Esophagus mucosa (tissue), 1 donor: Measurements from ENCODE around the gene PTPN9. TPM values are rescaled to one million over a fixed set of nuclear protein-coding genes. Genes with fewer than 3 reads are reported as not detected.
"Not testable (repeated sequence)": the region's sequence is repeated elsewhere in the genome, so short reads cannot be mapped to it uniquely, and the experiment has no call there.

Source experiments
- ATAC-seq: fragments of 200-7000 bp; cut with Tn5 transposase; one replicate; pipeline ENCODE4 v1.9.1; 2020
- total RNA-seq: library from RNA; stranded (reverse); gene quantifications from one replicate; pipeline ENCODE4 v1.2.4, GENCODE V29; 2023
- donor health status: DM: yes; HTN: yes; CAD: no.

The PTPN9 gene
- total RNA-seq, 1 donor from 2014 or later, result 13.6 TPM

DNA sequence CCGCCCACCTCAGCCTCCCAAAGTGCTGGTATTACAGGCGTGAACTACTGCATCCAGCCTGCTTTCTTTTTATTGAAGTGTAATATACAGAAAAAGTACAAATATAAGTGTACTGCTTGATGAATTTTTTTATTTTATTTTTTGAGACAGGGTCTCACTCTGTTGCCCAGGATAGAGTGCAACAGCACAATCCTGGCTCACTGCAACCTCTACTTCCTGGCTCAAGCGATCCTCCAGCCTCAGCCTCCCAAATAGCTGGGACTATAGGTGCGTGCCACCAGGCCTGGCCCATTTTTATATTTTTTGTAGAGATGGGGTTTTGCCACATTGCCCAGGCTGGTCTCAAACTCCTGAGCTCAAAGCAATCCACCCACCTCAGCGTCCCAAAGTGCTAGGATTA lies 3.8 kb upstream of the PTPN9 start:
- not testable (repeated sequence) for ATAC-seq

GRCh38 chr15:75578173-75578947 lies 755 bp downstream of the PTPN9 start:
- peak; percentile 65 for ATAC-seq

DNA sequence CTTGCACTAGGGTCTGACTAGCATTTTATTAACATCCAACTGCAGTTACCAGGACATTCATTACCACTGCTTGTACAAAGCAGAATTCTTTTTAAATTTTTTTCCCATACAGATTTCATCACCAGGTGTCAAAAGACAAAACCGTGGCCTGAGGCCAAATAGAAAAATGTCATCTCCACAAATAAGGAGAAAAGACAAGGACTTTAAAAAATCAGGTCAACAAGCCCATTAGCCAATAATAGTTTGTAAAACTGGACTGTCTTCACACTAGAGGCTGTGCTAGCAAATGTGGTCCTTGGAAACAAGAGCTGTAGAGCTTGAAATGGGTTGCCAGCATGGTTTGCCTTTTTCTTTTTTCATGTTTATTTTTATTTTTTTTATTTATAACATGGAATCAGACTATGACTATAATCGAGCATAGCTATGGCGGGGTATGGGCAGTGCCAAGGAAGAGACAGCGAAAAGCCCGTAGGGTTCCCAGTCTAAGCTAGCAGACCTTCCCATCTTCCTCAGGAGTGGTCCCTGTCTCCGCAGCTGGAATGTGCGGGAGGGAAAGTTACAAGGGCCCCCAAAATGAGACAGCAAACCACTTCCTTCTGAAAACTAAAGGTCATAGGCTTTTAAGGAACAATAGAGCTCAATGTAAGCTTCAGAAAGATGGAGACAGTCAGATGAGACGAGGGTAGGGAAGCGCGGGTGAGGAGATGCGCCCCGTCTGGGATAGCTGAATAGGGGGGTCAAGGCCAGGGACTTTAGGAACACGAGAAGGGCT lies 1.5 kb downstream of the PTPN9 start:
- peak; percentile 32 for ATAC-seq

DNA sequence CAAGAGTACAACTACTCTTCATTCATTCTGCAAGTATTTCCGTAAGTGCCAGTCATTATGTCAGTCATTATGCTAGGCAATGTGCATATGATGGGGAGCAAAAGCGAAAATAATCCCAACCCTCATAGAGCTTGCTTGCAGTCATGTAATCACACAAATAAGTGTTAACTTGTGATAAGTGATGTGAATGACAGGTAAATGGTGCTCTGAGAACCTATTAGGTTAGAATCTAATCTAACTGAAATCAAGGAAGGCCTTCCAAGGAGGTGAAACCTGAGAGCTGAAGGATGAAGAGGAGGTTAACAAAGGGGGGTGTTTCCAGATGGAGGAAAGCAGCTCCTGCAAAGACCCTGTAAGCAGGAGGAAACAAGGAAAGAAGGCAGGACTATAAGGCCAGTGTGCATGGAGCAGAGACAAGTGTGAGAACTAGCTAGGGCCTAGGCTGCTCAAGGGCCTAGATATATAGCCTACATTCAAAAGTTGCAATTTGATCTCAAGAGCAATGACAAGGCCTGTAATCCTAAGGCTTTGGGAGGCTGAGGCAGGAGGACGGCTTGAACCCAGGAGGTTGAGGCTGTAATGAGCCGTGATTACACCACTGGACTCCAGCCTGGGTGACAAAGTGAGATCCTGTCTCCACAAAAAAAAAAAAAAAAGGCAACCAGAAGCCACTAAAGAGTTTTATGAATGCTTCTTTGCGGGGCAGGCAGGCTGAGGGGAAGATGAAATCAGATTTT lies 5.3 kb downstream of the PTPN9 start:
- no peak for ATAC-seq

GRCh38 chr15:75570126-75570845 lies 8.8 kb downstream of the PTPN9 start:
- ATAC-seq, result no peak

- ATAC-seq, result no peak
These were observed 13.8 kb downstream of the PTPN9 start for GRCh38 chr15:75565062-75565970.

DNA sequence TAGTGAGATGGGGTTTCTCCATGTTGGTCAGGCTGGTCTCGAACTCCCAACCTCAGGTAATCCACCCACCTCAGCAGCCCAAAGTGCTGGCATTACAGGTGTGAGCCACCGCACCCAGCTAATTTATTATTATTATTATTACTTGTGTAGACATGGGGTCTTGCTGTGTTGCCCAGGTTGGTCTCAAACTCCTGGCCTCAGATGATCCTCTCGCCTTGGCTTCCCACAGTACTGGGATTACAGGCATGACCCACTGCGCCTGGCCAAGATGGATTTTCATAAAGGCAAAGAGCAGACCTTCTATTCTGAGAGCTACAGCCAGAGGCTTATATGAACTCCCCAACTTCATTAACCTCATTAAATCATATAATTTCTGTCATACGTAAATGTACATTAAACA lies 17.2 kb downstream of the PTPN9 start:
- ATAC-seq, result no peak

DNA sequence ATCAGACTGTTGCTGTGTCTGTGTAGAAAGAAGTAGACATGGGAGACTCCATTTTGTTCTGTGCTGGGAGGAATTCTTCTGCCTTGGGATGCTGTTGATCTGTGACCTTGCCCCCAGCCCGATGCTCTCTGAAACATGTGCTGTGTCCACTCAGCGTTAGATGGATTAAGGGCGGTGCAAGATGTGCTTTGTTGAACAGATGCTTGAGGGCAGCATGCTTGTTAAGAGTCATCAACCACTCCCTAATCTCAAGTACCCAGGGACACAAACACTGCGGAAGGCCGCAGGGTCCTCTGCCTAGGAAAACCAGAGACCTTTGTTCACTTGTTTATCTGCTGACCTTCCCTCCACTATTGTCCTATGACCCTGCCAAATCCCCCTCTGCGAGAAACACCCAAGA lies 19.8 kb downstream of the PTPN9 start:
- ATAC-seq, result not testable (repeated sequence)

DNA sequence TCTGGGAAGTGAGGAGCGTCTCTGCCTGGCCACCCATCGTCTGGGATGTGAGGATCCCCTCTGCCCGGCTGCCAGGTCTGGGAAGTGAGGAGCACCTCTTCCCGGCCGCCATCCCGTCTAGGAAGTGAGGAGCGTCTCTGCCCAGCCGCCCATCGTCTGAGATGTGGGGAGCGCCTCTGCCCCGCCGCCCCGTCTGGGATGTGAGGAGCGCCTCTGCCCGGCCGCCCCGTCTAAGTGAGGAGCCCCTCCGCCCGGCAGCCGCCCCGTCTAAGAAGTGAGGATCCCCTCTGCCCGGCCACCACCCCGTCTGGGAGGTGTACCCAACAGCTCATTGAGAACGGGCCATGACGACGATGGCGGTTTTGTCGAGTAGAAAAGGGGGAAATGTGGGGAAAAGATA lies 20.2 kb downstream of the PTPN9 start:
- ATAC-seq, result not testable (repeated sequence)

DNA sequence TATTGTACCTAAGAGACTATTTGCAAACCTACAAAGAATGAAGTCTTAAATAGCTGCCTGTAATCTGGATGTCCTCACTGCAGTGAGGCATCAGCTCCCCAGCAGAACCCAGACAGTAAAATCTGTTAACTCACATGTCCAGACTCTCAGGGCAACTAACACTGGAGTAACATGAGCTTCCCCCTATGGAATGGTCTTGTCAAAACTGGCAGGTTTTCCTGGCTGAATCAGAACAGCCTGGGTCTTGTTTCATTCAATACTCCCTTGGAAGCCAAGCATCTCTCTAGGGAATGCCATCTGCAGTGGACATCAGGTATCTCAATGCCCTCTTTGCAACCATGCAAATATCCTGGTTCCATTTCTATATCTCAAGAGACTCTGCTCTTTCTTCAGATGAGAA lies 24.4 kb downstream of the PTPN9 start:
- ATAC-seq, result no peak

GRCh38 chr15:75553659-75554058 lies 25.5 kb downstream of the PTPN9 start:
- ATAC-seq, result no peak

GRCh38 chr15:75551091-75551490 lies 28.0 kb downstream of the PTPN9 start:
- ATAC-seq, result no peak

DNA sequence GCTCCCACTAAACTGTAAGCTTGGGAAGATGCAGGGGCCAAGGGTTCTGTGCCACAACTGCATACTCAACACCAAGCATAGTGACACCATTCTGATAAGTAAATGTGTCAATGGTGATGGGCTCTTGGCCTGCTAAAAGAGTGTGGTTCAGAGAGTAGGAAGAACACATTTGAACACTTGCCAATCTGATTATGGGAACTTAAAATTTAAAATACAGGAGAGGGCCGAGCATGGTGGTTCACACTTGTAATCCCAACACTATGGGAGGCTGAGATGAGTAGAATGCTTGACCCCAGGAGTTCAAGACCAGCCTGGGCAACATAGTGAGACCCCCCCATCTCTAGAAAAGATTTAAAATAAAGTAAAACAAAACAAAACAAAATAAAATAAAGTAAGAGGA lies 34.1 kb downstream of the PTPN9 start:
- no peak for ATAC-seq

DNA sequence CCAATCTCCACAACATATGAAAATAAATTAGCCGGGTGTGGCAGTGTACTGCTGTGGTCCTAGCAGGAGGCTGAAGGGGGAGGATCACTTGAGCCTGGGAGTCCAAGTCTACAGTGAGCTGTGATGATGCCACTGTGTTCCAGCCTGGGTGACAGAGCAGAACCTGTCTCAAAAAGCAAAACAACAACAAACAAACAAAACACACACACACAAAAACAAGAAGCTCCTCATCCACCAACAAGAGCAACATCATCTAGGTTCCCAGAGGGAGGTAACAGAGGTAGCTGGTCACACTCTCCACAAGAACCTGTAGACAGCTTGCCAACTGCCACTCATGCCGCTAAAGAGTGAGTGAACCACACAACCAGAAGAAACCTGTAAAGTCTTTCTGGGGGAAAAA lies 34.8 kb downstream of the PTPN9 start:
- no peak for ATAC-seq

DNA sequence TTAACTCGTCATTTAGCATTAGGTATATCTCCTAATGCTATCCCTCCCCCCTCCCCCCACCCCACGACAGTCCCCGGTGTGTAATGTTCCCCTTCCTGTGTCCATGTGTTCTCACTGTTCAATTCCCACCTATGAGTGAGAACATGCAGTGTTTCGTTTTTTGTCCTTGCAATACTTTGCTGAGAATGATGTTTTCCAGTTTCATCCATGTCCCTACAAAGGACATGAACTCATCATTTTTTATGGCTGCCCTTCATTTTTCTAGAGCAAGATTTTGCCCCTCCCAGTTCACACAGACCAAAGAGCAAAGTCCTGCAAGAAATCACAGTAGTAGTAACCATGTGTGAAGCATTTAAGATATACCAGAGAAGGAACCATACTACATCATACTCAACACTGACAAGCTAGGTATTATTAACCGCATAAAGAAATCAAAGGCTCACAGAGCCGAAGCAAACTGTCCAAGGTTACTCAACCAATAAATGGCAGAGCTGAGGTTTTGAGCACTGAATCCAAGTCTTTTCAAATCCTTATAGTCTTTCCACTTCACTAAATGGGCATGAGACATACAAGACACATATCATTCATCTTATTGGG lies 36.1 kb downstream of the PTPN9 start:
- not testable (repeated sequence) for ATAC-seq

- ATAC-seq, result no peak
These were observed 36.7 kb downstream of the PTPN9 start for GRCh38 chr15:75542386-75542797.

DNA sequence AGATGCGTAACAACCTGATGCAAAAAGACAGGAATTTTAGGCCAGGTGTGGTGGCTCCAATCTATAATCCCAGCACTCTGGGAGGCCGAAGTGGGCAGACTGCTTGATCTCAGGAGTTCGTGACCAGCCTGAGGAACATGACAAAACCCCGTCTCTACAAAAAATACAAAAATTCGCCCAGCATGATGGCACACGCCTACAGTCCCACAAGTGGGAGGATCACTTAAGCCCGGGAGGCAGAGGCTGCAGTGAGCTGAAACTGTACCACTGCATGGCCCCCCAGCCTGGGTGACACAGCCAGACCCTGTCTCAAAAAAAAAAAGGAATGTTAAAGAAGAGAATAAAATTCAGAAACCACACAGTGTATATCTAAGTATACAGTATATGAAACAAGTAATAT lies 40.7 kb downstream of the PTPN9 start:
- ATAC-seq, result no peak

DNA sequence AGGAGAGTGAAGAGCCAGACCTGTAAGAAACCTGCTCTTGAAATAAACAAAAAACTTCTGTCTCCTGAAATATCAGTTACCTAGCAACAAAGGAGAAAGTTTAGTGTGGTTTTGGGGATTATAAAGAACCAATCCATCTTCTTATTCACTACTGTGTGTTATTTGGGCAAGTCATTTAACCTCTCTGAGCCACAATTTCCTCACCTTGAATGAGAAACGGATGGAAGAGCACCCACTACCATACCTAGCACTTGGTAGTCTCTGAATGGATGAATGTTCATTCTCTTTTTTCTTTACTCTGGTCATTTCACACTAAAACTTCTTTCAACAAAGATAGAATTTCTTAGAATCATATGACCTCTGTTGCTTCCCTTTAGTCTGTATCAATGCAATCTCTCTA lies 45.2 kb downstream of the PTPN9 start:
- ATAC-seq, result no peak

DNA sequence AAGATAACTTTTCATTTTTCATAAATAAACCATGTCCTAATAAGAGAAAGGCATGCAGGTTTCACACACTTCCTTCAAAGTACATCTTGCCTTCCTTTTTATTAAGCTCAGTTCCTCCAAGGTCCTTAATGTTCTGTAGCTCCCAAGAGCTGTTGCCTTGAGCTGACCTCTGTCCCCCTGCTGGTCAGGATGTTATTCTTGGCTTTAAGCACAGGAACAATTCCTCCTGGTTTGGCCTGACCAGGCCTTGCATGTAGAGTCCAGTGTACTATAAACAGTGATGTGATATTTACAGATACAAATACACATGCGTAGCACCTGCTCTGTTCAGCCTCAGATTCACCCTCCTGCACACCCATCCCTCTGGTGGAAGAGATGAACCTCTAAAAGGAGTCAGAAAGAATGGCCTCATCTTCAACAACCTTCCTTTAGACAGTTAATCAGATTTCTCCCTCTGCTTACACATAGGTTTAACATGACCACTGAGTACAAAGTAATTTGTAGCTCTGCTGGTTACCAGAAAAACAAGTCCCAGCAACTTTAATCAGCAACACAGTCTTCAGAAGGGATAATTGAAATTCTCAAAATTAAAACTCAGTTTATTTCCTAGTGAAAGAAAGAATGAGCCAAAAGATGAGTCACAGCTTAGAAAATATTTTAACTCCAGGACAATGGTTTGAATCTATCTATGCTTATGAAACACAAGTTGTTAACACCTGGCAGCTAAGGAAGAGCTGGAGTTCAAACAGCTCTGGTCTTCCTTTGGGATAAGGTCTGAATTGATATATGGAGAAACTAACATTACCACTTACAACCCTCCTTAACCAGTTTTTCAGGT lies 46.5 kb downstream of the PTPN9 start:
- peak; percentile 77 for ATAC-seq

DNA sequence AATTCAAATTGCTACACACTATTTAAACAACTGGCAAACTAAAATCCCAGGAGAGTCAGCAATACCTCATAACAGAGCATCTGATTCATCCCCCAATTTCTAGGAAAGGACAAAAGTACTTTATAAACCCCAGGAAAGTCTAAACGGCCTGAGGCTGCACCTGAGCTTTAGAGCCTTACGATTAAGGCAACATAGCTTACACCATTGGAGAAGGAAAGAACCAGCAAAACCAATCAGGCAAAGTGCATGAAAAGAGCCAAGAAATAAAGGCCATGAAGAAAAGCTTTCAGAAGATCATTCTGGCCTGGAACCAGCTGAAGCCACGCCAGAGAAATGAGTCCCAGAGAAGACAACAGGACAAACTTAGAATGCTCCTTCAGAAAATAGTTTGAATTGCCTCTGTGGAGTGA lies 48.1 kb downstream of the PTPN9 start:
- ATAC-seq, result peak; percentile 84
